Body of pancreas (tissue), 4 donors: Measurements from ENCODE around the gene RETREG1. TPM values are rescaled to one million over a fixed set of nuclear protein-coding genes. Genes with fewer than 3 reads are reported as not detected.
A peak's percentile ranks its signal among the peaks of the same experiment; 100 is the strongest.

Experiments
- ATAC-seq: fragments of 150-250 bp; one replicate; pipeline ENCODE4 v1.9.1; 2016
- DNase-seq, 4 donors: peaks; one replicate each; pipeline ENCODE4 v3.0.0-alpha.2; 2019
- H3K27ac ChIP-seq, 4 donors: fragments of 200-600 bp; sonication (generic); 1 replicate in 3 of 4; 2 replicates in 1 of 4; pipeline versions ENCODE4 v1.5.1 to v1.6.1; 2016 to 2019; ENCODE audit warnings: mild to moderate bottlenecking in 1 of 4, mixed read lengths in 1 of 4, moderate library complexity in 1 of 4
- H3K27me3 ChIP-seq, 2 donors: fragments of 200-600 bp; sonication (generic); one replicate each; pipeline ENCODE4 v1.6.0; 2016; ENCODE audit warnings: mild to moderate bottlenecking in 1 of 2
- H3K36me3 ChIP-seq, 2 donors: fragments of 200-600 bp; sonication (generic); replicated peaks in 1 of 2; 2 replicates each; pipeline ENCODE4 v1.5.1; 2016; ENCODE audit warnings: low read depth in 2 of 2; ENCODE audit not compliant: insufficient read depth in 1 of 2
- H3K4me1 ChIP-seq: fragments of 200-600 bp; sonication (generic); one replicate; pipeline ENCODE4 v1.6.0; 2016
- H3K4me3 ChIP-seq, 2 donors: fragments of 200-600 bp; sonication (generic); 1 replicate in 1 of 2; 2 replicates in 1 of 2; pipeline ENCODE4 v1.5.1; 2016 to 2019
- H3K9me3 ChIP-seq, 3 donors: fragments of 200-600 bp; sonication (generic); 1 replicate in 2 of 3; 2 replicates in 1 of 3; pipeline ENCODE4 v1.5.1; 2016
- POLR2A ChIP-seq, 3 donors: fragments of 450-650 bp; IDR thresholded peaks; one replicate each; pipeline ENCODE4 v1.6.1; 2016; ENCODE audit warnings: antibody characterized with exemption in 3 of 3, mild to moderate bottlenecking in 2 of 3
- WGBS, 2 donors: methylation state at CpG; one replicate each; pipeline ENCODE4 v1.1.5; 2017; 5-methylcytosine and 5-hydroxymethylcytosine counted together
- intact Hi-C: fragments of 100-400 bp; cut with DNase I; formaldehyde crosslinking; loops from one replicate; pipeline ENCODE4 v1.15.1; 2023
- total RNA-seq, 2 donors: library from RNA; depleted of rRNA; stranded (reverse); fragments of >200 nt; gene quantifications; one replicate each; pipeline ENCODE4 v1.1.0, GENCODE V29; 2016
- TF ChIP-seq, protein P1 (sequence below), 7 experiments: fragments of 450-650 bp in 4 of 7; fragments of 200-600 bp in 3 of 7; sonication (generic) in 3 of 7; IDR thresholded peaks; one replicate each; pipeline ENCODE4 v1.5.1; 2016 to 2019; ENCODE audit warnings: antibody characterized with exemption in 7 of 7

The RETREG1 gene
- total RNA-seq, 2 donors from 2014 or later: 11.9 to 16.8 TPM

DNA sequence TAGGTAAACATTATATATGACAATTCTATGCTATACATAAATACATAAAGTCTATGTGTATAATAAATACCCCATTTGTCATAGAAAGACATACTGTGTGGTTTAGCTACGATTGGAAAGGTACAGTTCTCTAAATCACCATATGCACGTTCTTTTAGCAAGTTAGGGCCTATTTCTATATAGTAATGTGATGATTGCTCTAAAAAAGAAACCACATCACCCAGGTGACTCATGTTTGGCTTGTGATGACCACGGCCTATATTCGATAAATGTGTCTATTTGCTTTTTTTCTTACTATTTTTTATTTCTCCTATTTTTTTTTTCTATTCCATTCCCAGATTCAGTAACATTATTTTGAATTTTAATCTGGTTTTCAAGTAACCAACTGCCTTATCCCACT lies 34.7 kb downstream of the RETREG1 start:
- TF ChIP-seq POLR2A (IDR thresholded peaks at IDR 0.05): no peak
- TF ChIP-seq, protein P1, sequence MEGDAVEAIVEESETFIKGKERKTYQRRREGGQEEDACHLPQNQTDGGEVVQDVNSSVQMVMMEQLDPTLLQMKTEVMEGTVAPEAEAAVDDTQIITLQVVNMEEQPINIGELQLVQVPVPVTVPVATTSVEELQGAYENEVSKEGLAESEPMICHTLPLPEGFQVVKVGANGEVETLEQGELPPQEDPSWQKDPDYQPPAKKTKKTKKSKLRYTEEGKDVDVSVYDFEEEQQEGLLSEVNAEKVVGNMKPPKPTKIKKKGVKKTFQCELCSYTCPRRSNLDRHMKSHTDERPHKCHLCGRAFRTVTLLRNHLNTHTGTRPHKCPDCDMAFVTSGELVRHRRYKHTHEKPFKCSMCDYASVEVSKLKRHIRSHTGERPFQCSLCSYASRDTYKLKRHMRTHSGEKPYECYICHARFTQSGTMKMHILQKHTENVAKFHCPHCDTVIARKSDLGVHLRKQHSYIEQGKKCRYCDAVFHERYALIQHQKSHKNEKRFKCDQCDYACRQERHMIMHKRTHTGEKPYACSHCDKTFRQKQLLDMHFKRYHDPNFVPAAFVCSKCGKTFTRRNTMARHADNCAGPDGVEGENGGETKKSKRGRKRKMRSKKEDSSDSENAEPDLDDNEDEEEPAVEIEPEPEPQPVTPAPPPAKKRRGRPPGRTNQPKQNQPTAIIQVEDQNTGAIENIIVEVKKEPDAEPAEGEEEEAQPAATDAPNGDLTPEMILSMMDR (IDR thresholded peaks at IDR 0.05): no peak
- 72 to 74% methylated on average over 4 of the region's 4 CpGs for WGBS, 2 donors
- no peak for ATAC-seq
- H3K36me3 ChIP-seq: no peaks in the 10 kb centered on the region
- peaks cover 0 to 4% (median 0%) of the 10 kb centered on the region in 3 donors for H3K9me3 ChIP-seq
- H3K27ac ChIP-seq: no peak overlapping the region
- H3K4me1 ChIP-seq: no peaks in the 10 kb centered on the region
- no peaks in the 10 kb centered on the region for H3K27me3 ChIP-seq
- intact Hi-C loops: no loop called here
- no peak overlapping the region for H3K4me3 ChIP-seq
- DNase-seq: no peak

DNA sequence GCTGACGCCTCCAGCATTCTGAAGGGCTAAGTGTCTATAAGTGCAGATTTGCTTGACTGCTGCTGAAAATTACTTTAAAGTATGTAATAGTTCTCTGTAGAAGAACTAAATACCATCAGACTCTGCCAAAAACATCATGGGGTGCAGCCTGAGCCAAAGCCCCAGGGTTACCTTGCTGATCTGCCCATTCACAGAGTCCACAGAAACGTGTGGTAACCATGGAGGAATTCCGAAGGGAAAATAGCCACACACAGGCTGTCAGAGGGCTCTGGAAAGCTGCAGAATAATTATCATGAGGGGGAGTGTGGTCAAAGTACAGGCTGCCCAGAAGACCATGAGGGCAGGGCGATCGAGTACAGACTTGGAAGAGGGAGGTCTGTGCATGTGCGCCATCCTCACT lies 36.4 kb downstream of the RETREG1 start:
- no peak for ATAC-seq
- WGBS, 2 donors: 87 to 88% methylated on average over 6 of the region's 6 CpGs
- DNase-seq: no peak
- Histone ChIP-seq H3K27me3 (no peaks in the 10 kb centered on the region), H3K4me1 (no peaks in the 10 kb centered on the region), H3K9me3 (no peaks in the 10 kb centered on the region), H3K4me3 (no peak overlapping the region), H3K36me3 (no peaks in the 10 kb centered on the region), H3K27ac (no peak overlapping the region)
- TF ChIP-seq, protein P1 (IDR thresholded peaks at IDR 0.05): no peak
- TF ChIP-seq POLR2A (IDR thresholded peaks at IDR 0.05): no peak
- intact Hi-C loops: no loop called here

DNA sequence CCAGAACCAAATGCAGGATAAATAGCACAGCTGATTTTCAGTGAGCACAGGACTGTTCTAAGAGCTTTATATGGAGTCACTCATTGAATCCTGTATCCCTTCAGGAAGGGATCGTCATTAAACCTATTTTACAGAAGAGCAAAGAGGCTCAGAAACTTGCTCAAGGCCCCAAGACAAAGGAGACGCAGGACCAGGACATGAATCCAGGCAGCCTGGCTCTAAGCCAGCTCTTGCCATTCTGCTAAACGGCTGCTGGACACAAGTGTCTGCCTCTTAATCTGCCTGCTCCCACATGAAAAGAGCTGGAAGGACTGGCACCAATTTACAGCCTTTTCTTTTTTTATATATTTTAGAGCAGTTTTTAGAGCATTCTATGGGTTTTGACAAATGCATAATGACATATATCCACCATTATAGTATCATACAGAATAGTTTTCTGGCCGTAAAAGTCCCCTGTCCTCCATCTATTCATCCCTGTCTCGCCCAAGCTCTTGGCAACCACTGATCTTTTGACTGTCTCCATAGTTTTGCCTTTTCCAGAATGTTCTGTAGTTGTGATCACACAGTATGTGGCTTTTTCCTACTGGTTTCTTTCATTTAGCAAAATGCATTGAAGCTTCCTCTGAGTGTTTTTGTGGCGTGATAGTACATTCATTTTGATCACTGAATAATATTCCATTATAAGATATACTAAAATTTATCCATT lies 37.5 kb downstream of the RETREG1 start:
- ATAC-seq (no peak), DNase-seq (peak in 2 of 4 donors; percentile 49 to 66)
- Histone ChIP-seq H3K27ac (no peak overlapping the region), H3K4me3 (no peak overlapping the region), H3K4me1 (no peaks in the 10 kb centered on the region), H3K9me3 (no peaks in the 10 kb centered on the region), H3K36me3 (no peaks in the 10 kb centered on the region), H3K27me3 (no peaks in the 10 kb centered on the region)
- intact Hi-C loops: no loop called here
- WGBS, 2 donors: 77 to 79% methylated on average over 6 of the region's 6 CpGs
- TF ChIP-seq, protein P1 (IDR thresholded peaks at IDR 0.05): no peak
- TF ChIP-seq POLR2A (IDR thresholded peaks at IDR 0.05): no peak

DNA sequence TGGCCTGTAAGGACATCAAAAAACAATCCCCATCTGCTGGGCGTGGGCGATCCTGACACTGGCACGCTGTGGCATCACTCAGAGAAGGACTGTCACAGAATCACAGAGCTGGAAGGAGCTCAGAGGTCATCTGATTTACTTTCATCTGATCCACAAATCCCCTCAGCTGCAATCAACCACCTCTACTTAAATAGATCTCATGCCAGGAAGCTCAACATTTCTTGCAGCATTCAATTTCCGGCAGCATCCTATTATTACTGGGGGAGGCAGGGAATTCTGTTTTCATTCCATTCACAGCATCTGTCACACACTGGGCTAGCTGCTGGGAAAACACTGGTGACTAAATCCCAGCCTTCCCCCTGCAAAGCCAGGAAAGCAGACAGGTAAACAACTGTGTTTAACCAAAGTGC lies 38.3 kb downstream of the RETREG1 start:
- 91 to 96% methylated on average over 4 of the region's 4 CpGs for WGBS, 2 donors
- Histone ChIP-seq H3K4me1 (no peaks in the 10 kb centered on the region), H3K36me3 (no peaks in the 10 kb centered on the region), H3K27me3 (no peaks in the 10 kb centered on the region), H3K4me3 (no peak overlapping the region), H3K9me3 (no peaks in the 10 kb centered on the region), H3K27ac (no peak overlapping the region)
- intact Hi-C loops: no loop called here
- TF ChIP-seq, protein P1 (IDR thresholded peaks at IDR 0.05): no peak
- TF ChIP-seq POLR2A (IDR thresholded peaks at IDR 0.05): no peak
- ATAC-seq: no peak
- no peak for DNase-seq

DNA sequence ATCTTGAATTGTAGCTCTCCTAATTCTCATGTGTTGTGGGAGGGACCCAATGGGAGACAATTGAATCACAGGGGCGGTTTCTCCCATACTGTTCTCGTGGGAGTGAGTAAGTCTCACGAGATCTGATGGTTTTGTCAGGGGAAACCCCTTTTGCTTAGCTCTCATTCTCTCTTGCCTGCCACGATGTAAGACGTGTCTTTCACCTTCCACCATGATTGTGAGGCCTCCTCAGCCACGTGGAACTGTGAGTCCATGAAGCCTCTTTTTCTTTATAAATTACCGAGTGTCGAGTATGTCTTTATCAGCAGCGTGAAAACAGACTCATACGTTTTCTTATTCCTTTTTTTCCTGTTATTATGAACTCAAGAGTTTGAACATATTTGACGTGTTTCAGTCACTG lies 39.1 kb downstream of the RETREG1 start:
- no peak for ATAC-seq
- intact Hi-C loops: no loop called here
- WGBS, 2 donors: 90 to 95% methylated on average over 11 of the region's 11 CpGs

More for the DNA sequence above, 39.1 kb downstream of the RETREG1 start:
- H3K27me3 ChIP-seq: no peaks in the 10 kb centered on the region
- no peak overlapping the region for H3K4me3 ChIP-seq
- TF ChIP-seq, protein P1 (IDR thresholded peaks at IDR 0.05): no peak
- TF ChIP-seq POLR2A (IDR thresholded peaks at IDR 0.05): no peak
- H3K4me1 ChIP-seq: peaks cover 5% of the 10 kb centered on the region
- no peaks in the 10 kb centered on the region for H3K36me3 ChIP-seq
- DNase-seq: no peak
- no peaks in the 10 kb centered on the region for H3K9me3 ChIP-seq
- no peak overlapping the region for H3K27ac ChIP-seq
